Tibial artery (tissue), 4 donors: Measurements from ENCODE around the gene CLEC2A.

ENCODE experiments used
- DNase-seq, 2 donors: peaks; one replicate each; pipeline ENCODE4 v3.0.0-alpha.2; 2019
- H3K27ac ChIP-seq, 2 donors: fragments of 200-600 bp; sonication (generic) in 1 of 2; 1 replicate in 1 of 2; 2 replicates in 1 of 2; pipeline ENCODE4 v1.5.1; 2018 to 2019; ENCODE audit warnings: mild to moderate bottlenecking in 1 of 2
- H3K27me3 ChIP-seq, 2 donors: fragments of 200-600 bp; sonication (generic) in 1 of 2; one replicate each; pipeline versions ENCODE4 v1.5.1 to v1.6.0; 2016 to 2019
- H3K36me3 ChIP-seq, 3 donors: fragments of 200-600 bp; sonication (generic) in 2 of 3; one replicate each; pipeline ENCODE4 v1.5.1; 2016 to 2019; ENCODE audit warnings: mild to moderate bottlenecking in 2 of 3
- H3K4me1 ChIP-seq, 4 donors: fragments of 200-600 bp; sonication (generic) in 2 of 4; 1 replicate in 3 of 4; 2 replicates in 1 of 4; pipeline ENCODE4 v1.5.1; 2016 to 2019
- H3K4me3 ChIP-seq, 2 donors: fragments of 200-600 bp; sonication (generic) in 1 of 2; 1 replicate in 1 of 2; 2 replicates in 1 of 2; pipeline ENCODE4 v1.5.1; 2018 to 2019; ENCODE audit warnings: mild to moderate bottlenecking in 2 of 2
- H3K9me3 ChIP-seq, 3 donors: fragments of 200-600 bp; sonication (generic) in 1 of 3; one replicate each; pipeline ENCODE4 v1.5.1; 2016 to 2019
- intact Hi-C: fragments of 100-400 bp; cut with DNase I; formaldehyde crosslinking; loops from one replicate; pipeline ENCODE4 v1.15.0; 2023; ENCODE audit warnings: low total_unique reads
- TF ChIP-seq, protein P1 (sequence below), 2 experiments: fragments of 200-600 bp in 1 of 2; fragments of 450-650 bp in 1 of 2; IDR thresholded peaks; one replicate each; pipeline ENCODE4 v1.5.1; 2017 to 2019; ENCODE audit warnings: antibody characterized with exemption in 2 of 2, mild to moderate bottlenecking in 1 of 2, moderate library complexity in 1 of 2

CLEC2A gene

DNA sequence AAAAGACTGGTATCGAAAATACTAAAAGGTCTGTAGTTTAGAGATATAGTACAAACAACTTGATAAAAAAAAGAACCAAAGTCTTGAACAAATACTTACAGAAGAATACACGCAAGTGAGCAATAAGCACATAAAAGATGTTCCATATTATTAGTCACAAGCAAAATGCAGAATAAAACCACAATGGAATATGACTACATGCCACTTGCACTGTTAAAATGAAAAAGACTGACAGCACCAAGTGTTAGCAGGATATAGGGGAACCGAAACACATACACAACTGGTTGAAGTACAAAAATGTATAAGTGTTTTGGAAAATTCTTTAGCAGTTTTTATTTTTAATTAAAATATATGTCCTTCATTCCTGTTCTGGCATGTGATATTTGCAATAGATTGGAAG lies 3.6 kb downstream of the CLEC2A start:
- Histone ChIP-seq H3K36me3 (no peaks in the 10 kb centered on the region), H3K27me3 (no peaks in the 10 kb centered on the region), H3K4me3 (no peak overlapping the region), H3K27ac (no peak overlapping the region), H3K4me1 (no peaks in the 10 kb centered on the region), H3K9me3 (no peaks in the 10 kb centered on the region)
- TF ChIP-seq, protein P1, sequence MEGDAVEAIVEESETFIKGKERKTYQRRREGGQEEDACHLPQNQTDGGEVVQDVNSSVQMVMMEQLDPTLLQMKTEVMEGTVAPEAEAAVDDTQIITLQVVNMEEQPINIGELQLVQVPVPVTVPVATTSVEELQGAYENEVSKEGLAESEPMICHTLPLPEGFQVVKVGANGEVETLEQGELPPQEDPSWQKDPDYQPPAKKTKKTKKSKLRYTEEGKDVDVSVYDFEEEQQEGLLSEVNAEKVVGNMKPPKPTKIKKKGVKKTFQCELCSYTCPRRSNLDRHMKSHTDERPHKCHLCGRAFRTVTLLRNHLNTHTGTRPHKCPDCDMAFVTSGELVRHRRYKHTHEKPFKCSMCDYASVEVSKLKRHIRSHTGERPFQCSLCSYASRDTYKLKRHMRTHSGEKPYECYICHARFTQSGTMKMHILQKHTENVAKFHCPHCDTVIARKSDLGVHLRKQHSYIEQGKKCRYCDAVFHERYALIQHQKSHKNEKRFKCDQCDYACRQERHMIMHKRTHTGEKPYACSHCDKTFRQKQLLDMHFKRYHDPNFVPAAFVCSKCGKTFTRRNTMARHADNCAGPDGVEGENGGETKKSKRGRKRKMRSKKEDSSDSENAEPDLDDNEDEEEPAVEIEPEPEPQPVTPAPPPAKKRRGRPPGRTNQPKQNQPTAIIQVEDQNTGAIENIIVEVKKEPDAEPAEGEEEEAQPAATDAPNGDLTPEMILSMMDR (IDR thresholded peaks at IDR 0.05), result no peak
- intact Hi-C loops, result no loop called here
- no peak for DNase-seq

DNA sequence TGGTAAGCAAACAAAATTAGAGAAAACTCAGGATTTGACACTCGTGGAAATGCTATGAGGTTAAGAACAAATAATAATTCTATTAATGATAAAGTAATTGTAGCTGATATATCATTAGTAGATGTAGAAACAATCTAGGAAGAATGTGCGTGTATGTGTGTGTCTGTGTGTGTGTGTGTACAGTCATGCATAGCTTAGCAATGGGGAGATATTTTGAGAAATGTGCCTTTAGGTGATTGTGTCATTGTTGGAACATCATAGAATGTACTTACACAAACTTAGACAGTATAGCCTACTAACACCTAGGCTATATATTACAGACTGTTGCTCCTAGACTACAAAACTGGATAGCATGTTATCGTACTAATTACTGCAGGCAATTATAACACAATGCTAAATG lies 5.3 kb downstream of the CLEC2A start:
- Histone ChIP-seq H3K27ac (no peak overlapping the region), H3K4me3 (no peak overlapping the region), H3K36me3 (no peaks in the 10 kb centered on the region), H3K27me3 (no peaks in the 10 kb centered on the region), H3K4me1 (no peaks in the 10 kb centered on the region), H3K9me3 (no peaks in the 10 kb centered on the region)
- DNase-seq, result no peak
- intact Hi-C loops, result no loop called here
- TF ChIP-seq, protein P1 (IDR thresholded peaks at IDR 0.05), result no peak

DNA sequence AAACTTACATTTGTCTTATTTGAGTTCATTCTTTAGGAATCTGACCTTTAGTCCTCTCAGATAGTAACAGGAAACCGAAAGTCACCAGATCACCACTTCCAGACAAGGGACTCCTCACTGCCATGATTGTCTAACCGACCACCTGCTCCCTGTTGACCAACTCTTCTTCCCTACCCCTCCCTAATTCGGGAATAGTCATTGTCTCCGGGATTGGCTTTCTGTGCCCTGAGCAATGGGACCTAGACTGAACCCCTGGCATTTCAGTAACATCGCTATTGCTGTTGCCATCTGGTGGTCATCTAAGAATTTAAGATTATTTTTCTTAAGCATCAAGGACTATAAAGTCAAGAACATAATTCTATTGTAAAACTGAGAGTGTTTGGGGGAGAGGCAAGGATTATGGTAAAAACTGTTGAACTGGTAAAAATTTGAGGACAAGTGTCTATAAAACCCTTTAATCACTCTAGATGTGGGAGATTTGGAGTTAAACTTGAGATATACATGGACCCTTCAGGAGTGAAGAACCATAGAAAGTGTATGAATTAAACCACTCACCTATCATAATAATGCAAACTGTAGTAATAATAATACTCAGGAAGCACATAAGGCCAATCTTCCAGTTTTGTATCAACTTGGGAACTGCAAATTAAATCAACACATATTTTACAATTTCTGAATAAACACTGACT lies 6.3 kb downstream of the CLEC2A start:
- no peak overlapping the region for H3K4me3 ChIP-seq
- H3K27ac ChIP-seq, result no peak overlapping the region
- TF ChIP-seq, protein P1 (IDR thresholded peaks at IDR 0.05), result peak; percentile 15 to 27
- H3K27me3 ChIP-seq, result no peaks in the 10 kb centered on the region
- H3K4me1 ChIP-seq, result no peaks in the 10 kb centered on the region
- no peaks in the 10 kb centered on the region for H3K9me3 ChIP-seq
- DNase-seq, result no peak
- intact Hi-C loops, result no loop called here
- H3K36me3 ChIP-seq, result no peaks in the 10 kb centered on the region

DNA sequence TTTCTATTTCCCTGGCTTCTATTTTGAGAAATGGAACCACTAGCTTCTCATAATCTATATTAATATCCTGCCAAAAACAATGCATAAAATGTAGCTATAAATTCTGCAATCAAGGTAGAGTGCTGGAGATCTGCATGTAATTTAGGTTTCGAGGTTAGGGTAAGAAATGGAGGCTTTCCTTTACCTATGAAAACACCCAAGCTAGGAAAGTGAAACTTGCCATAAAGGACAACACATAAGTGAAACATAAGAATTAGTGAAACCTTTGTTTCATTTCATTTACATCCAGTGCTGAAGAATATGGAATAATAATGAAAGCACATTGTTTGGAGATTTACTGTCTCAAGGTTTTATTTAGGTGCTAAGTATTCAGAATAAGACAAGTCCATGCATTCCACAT lies 9.7 kb downstream of the CLEC2A start:
- H3K9me3 ChIP-seq, result no peaks in the 10 kb centered on the region
- TF ChIP-seq, protein P1 (IDR thresholded peaks at IDR 0.05), result no peak
- intact Hi-C loops, result no loop called here
- H3K4me1 ChIP-seq, result no peaks in the 10 kb centered on the region
- no peak for DNase-seq
- no peaks in the 10 kb centered on the region for H3K27me3 ChIP-seq
- H3K36me3 ChIP-seq, result no peaks in the 10 kb centered on the region
- no peak overlapping the region for H3K4me3 ChIP-seq
- no peak overlapping the region for H3K27ac ChIP-seq

DNA sequence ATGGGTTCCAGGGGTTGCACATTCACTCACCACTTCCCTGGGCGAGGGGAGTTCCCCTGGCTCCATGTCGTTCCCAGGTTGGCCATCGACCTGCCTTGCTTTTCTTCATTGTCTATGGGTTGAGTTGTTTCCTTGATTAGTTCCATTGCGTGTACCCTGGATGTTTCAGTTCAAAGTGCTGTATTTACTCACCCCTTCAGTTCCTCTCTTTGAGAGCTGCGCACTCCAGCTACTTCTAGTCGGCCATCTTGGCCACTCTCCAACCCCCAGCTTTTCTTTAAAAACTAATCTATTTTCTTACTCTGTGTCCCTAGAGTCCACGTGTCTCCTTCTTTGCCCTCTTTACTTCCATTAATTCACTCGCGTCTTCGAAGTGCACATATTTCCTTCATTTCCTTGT lies 11.7 kb downstream of the CLEC2A start:
- no peak for DNase-seq
- Histone ChIP-seq H3K4me3 (no peak overlapping the region), H3K9me3 (no peaks in the 10 kb centered on the region), H3K36me3 (no peaks in the 10 kb centered on the region), H3K27ac (no peak overlapping the region), H3K27me3 (no peaks in the 10 kb centered on the region), H3K4me1 (no peaks in the 10 kb centered on the region)
- TF ChIP-seq, protein P1 (IDR thresholded peaks at IDR 0.05), result no peak
- intact Hi-C loops, result no loop called here

DNA sequence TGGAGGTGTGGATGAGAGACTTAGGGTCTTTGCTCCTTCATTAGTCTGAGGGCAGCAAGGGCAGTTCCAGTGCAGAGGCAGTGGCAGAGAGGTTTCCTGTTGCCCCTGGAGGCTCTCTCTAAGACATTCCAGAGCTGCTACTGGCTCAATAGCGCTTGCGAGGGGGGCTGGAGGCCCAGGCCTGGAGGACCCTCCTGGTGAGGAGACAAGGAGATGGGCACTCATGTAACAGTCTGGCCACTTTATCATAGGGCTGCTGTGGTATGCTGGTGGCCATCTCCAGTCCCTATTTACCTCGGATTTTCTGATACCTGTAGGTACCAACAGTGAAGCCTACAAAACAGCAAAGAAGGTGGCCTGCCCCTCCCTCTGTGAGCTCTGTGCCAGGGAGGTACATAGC lies 12.7 kb downstream of the CLEC2A start:
- Histone ChIP-seq H3K36me3 (no peaks in the 10 kb centered on the region), H3K4me1 (no peaks in the 10 kb centered on the region), H3K27ac (no peak overlapping the region), H3K4me3 (no peak overlapping the region), H3K27me3 (no peaks in the 10 kb centered on the region), H3K9me3 (no peaks in the 10 kb centered on the region)
- TF ChIP-seq, protein P1 (IDR thresholded peaks at IDR 0.05), result no peak
- no peak for DNase-seq
- intact Hi-C loops, result no loop called here
